Measurements from ENCODE around the gene TNFRSF1A. TPM values are rescaled to one million over a fixed set of nuclear protein-coding genes. Genes with fewer than 3 reads are reported as not detected.

Gene TNFRSF1A
- polyA plus RNA-seq, 1 experiment = 217 TPM

DNA sequence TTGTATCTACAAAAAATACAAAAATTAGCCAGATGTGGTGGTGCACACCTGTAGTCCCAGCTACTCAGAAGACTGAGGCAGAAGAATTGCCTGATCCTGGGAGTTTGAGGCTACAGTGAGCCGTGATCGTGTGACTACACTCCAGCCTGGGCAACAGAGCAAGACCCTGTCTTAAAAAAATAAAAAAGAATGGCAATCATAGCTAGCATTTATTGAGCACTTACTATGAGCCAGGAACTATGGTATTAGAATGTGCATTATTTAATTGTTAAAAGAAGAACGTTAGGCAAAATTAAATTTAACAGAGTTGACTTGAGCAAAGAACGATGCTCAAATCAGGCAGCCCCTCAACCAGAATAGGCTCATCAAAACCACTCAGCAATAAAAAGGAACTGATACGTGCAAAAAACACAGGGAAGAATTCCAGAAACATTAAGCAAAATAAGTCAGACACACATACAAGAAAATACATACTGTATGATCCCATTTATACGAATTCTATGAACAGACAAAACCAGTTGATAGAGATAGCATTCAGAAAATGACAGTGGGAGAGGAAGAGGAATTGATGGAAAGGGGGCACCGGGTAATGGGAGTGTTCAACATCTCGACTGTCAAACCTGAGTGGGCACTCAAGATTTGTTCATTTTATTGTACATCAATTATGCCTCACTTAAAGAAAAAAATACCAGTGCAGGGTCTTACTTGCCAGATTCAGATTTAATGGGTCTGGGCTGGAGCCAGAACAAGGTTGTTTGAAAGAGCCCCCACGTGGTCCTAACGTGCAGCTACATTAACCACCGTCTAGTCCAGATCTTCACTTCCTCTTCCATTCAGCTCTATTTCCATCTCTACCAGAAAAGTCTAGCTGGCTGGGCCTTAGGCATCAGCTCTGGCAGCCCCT lies 25.4 kb upstream of the TNFRSF1A start:
- ChIA-PET CTCF (interaction anchor here (0.7 to 1.3 kb wide), 4 partner anchors 11 to 84 kb away, joined by 3 read pairs; no protein-coding TSS in a partner anchor), POLR2A (no interaction called here)
- no peaks in the 10 kb centered on the region for H3K36me3 ChIP-seq (ENCODE audit: control insufficient read depth, insufficient read depth, low read length)
- no peak for DNase-seq (ENCODE audit: low read depth)
- H3K4me3 ChIP-seq (ENCODE audit: low read depth, low read length) = no peak overlapping the region
- TF ChIP-seq, protein P1, sequence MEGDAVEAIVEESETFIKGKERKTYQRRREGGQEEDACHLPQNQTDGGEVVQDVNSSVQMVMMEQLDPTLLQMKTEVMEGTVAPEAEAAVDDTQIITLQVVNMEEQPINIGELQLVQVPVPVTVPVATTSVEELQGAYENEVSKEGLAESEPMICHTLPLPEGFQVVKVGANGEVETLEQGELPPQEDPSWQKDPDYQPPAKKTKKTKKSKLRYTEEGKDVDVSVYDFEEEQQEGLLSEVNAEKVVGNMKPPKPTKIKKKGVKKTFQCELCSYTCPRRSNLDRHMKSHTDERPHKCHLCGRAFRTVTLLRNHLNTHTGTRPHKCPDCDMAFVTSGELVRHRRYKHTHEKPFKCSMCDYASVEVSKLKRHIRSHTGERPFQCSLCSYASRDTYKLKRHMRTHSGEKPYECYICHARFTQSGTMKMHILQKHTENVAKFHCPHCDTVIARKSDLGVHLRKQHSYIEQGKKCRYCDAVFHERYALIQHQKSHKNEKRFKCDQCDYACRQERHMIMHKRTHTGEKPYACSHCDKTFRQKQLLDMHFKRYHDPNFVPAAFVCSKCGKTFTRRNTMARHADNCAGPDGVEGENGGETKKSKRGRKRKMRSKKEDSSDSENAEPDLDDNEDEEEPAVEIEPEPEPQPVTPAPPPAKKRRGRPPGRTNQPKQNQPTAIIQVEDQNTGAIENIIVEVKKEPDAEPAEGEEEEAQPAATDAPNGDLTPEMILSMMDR (IDR thresholded peaks at IDR 0.05; ENCODE audit: insufficient read depth, low read depth, low read length) = peak; percentile 26; the same call in 1 of the 2 replicates
- H3K27me3 ChIP-seq (ENCODE audit: control insufficient read depth, insufficient read depth, low read length) = no peaks in the 10 kb centered on the region

DNA sequence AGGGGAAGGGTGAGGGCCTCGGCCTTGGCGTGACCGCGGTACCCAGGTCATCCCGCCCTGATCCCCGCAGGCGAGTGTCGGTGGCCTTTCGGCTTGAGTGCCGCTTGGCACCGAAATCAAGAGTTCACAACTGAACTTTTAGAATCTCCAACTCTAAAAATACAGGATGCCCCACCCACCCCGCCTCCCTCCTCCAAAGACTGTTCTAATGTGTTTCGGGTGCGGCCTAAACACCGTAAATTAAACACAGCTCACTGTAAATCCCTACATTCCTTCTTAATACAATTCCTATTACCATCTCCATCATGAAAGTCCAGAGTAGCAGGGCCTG lies 22.1 kb upstream of the TNFRSF1A start:
- ChIA-PET CTCF (interaction anchor here (0.6 to 1.7 kb wide), 3 partner anchors 16 to 101 kb away, joined by 3 to 7 read pairs (median 3); no protein-coding TSS in a partner anchor), POLR2A (no interaction called here)
- TF ChIP-seq, protein P1 (IDR thresholded peaks at IDR 0.05; ENCODE audit: insufficient read depth, low read depth, low read length) = no peak
- H3K27me3 ChIP-seq (ENCODE audit: control insufficient read depth, insufficient read depth, low read length) = peaks cover 1% of the 10 kb centered on the region; the same call in 1 of the 2 replicates
- no peaks in the 10 kb centered on the region for H3K36me3 ChIP-seq (ENCODE audit: control insufficient read depth, insufficient read depth, low read length)
- peak overlapping the region; percentile 63 for H3K4me3 ChIP-seq (ENCODE audit: low read depth, low read length)
- no peak for DNase-seq (ENCODE audit: low read depth)

DNA sequence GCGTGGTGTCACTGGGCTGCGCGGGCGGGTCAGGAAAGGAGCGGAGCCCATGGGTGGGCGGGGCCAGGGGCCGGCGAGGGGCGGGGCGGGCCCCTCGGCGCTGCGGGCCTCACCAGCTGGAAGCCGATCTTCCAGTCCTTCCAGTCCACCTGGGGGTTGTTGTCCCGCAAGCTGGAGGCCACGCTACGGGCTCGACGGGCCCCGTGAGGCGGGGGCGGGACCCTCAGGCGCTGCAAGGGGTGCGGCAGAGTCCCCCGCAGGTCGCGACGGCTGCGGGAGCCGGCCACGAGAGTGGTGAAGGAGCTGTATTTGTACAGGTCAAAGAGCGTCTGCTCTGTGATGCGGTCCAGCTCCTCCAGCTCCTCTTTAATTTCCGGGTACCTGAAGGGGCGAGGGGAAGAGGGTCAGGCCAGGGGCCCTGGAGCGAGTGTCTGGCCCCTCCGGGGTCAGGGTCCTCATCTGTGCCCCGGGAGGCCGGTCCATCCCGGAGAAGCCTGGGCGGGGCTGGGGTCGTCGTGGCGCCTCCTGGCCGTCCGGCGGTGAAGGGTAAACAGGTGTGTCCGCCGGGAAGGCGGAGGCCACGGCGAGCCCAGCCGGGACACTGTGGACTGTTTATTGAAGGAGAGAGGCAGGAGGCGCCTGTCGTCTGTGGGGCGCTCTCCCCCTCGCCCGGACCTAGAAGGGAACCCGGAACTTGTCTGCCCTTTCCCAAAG lies 21.6 kb upstream of the TNFRSF1A start:
- Histone ChIP-seq H3K4me3 (ENCODE audit: low read depth, low read length) (peak overlapping the region; percentile 63), H3K36me3 (ENCODE audit: control insufficient read depth, insufficient read depth, low read length) (no peaks in the 10 kb centered on the region), H3K27me3 (ENCODE audit: control insufficient read depth, insufficient read depth, low read length) (peaks cover 1% of the 10 kb centered on the region; the same call in 1 of the 2 replicates)
- TF ChIP-seq, protein P1 (IDR thresholded peaks at IDR 0.05; ENCODE audit: insufficient read depth, low read depth, low read length) = peak; percentile 12; the same call in 1 of the 2 replicates
- ChIA-PET POLR2A (no interaction called here), CTCF (interaction anchor here (0.6 to 1.7 kb wide), 8 partner anchors 11 to 102 kb away, joined by 3 to 7 read pairs (median 4); partner anchors contain the start of gene SCNN1A)
- no peak for DNase-seq (ENCODE audit: low read depth)

DNA sequence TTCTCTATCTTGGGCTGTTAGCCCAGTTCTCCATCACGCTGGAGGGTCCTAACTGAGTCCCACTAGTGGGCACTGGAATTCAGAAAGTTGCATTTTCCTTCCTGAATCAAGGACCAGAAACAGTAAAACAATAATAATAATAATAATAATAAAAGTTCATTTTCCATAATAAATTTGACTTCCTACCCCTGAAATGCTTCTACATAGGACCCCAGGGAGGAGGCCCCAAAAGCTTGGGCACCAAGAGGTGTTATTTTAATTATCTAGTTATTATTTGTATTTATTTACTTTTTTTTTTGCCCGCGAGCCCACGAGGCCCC lies 21.1 kb upstream of the TNFRSF1A start:
- Histone ChIP-seq H3K4me3 (ENCODE audit: low read depth, low read length) (no peak overlapping the region; the same call in 1 of the 2 replicates), H3K36me3 (ENCODE audit: control insufficient read depth, insufficient read depth, low read length) (no peaks in the 10 kb centered on the region), H3K27me3 (ENCODE audit: control insufficient read depth, insufficient read depth, low read length) (peaks cover 1% of the 10 kb centered on the region; the same call in 1 of the 2 replicates)
- ChIA-PET POLR2A (no interaction called here), CTCF (interaction anchor here (0.7 to 1.7 kb wide), 7 partner anchors 11 to 102 kb away, joined by 3 to 7 read pairs (median 4); partner anchors contain the start of gene SCNN1A)
- DNase-seq (ENCODE audit: low read depth) = no peak
- TF ChIP-seq, protein P1 (IDR thresholded peaks at IDR 0.05; ENCODE audit: insufficient read depth, low read depth, low read length) = no peak

DNA sequence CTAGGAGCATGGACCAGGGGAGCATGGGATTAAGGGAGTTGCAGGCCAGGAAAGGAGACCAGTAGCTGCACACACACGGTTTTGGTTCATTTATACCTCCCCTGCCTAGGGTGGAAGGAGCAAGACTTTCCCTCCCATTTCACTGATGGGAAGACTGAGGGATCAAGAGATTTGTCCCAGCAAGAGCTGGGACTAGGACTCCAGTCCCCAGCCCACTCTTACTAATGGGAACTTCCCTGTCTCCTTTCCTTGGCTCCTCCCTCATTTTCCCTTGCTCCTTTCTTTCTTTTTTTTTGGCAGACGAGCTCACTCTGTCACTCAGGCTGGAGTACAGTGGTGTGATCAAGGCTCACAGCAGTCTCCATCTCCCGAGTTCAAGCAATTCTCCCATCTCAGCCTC lies 20.5 kb upstream of the TNFRSF1A start:
- H3K36me3 ChIP-seq (ENCODE audit: control insufficient read depth, insufficient read depth, low read length) = no peaks in the 10 kb centered on the region
- ChIA-PET CTCF (interaction anchor here (0.7 to 1.7 kb wide), 5 partner anchors 12 to 45 kb away, joined by 3 to 7 read pairs (median 5); partner anchors contain the start of gene SCNN1A), POLR2A (no interaction called here)
- TF ChIP-seq, protein P1 (IDR thresholded peaks at IDR 0.05; ENCODE audit: insufficient read depth, low read depth, low read length) = no peak
- H3K4me3 ChIP-seq (ENCODE audit: low read depth, low read length) = no peak overlapping the region
- H3K27me3 ChIP-seq (ENCODE audit: control insufficient read depth, insufficient read depth, low read length) = peaks cover 1% of the 10 kb centered on the region; the same call in 1 of the 2 replicates
- no peak for DNase-seq (ENCODE audit: low read depth)

Data from BJ (cell line).